Endothelial cell of umbilical vein (primary cell): Measurements from ENCODE around the gene ATAD1. TPM values are rescaled to one million over a fixed set of nuclear protein-coding genes. Genes with fewer than 3 reads are reported as not detected.

ENCODE experiments used
- BruUV-seq: library from RNA; stranded (reverse); fragments of 400-500 nt; replicated peaks from 2 replicates; lab custom pipeline; 2021; lab: Mats Ljungman, UMichigan
- CTCF ChIA-PET: fragments of 300-600, 350-600 bp; sonication (Branson Sonifier 250); formaldehyde crosslinking; loops from one replicate; lab custom pipeline; 2021; ENCODE audit warnings: antibody characterized with exemption, inconsistent platforms; lab: Charles Lee
- POLR2A ChIA-PET: fragments of 300-600, 350-600 bp; sonication (Branson Sonifier 250); formaldehyde crosslinking; loops from one replicate; lab custom pipeline; 2021; ENCODE audit warnings: antibody characterized with exemption, inconsistent platforms; lab: Charles Lee
- DNase-seq: peaks from one replicate; pipeline ENCODE4 v3.0.0-alpha.2; 2011; ENCODE audit warnings: low read depth, low spot score
- FAIRE-seq: peaks from 2 replicates; lab custom pipeline; 2011; peaks lifted over from hg19 to GRCh38; lab: Jason Lieb, UNC
- H2AFZ ChIP-seq: 2 replicates; pipeline ENCODE4 v1.6.0; 2012; ENCODE audit warnings: low read depth, low read length, control low read depth, inconsistent platforms
- H3K27ac ChIP-seq: 2 replicates; pipeline ENCODE4 v1.5.1; 2011; ENCODE audit warnings: low read depth, mild to moderate bottlenecking, control low read depth, low read length, moderate library complexity; ENCODE audit not compliant: insufficient read depth
- H3K27me3 ChIP-seq, 2 experiments: 2 replicates each; pipeline versions ENCODE4 v1.6.0 to v1.6.1; 2011; ENCODE audit warnings: low read length in 2 of 2, mixed read lengths in 1 of 2; ENCODE audit not compliant: control insufficient read depth in 2 of 2, insufficient read depth in 2 of 2
- H3K36me3 ChIP-seq, 2 experiments: 2 replicates in 1 of 2; 3 replicates in 1 of 2; pipeline ENCODE4 v1.5.1; 2011; ENCODE audit warnings: low read length in 2 of 2, mild to moderate bottlenecking in 1 of 2, moderate library complexity in 1 of 2; ENCODE audit not compliant: control insufficient read depth in 2 of 2, insufficient read depth in 2 of 2; ENCODE audit errors: extremely low read depth in 1 of 2
- H3K4me1 ChIP-seq: 3 replicates; pipeline ENCODE4 v1.5.1; 2011; ENCODE audit warnings: mild to moderate bottlenecking, low read length; ENCODE audit not compliant: control insufficient read depth, insufficient read depth; ENCODE audit errors: extremely low read depth
- H3K4me2 ChIP-seq: 2 replicates; pipeline ENCODE4 v1.6.1; 2011; ENCODE audit warnings: low read length, control low read depth, mixed read lengths; ENCODE audit not compliant: insufficient read depth
- H3K4me3 ChIP-seq, 3 experiments: fragments of 200-600 bp in 1 of 3; sonication (generic), shearing (Covaris generic) in 1 of 3; replicated peaks in 1 of 3; 2 replicates each; pipeline ENCODE4 v1.5.1; 2011 to 2016; ENCODE audit warnings: control low read depth in 3 of 3, low read length in 3 of 3, mild to moderate bottlenecking in 2 of 3, inconsistent platforms in 1 of 3, low read depth in 1 of 3, moderate library complexity in 1 of 3; ENCODE audit not compliant: insufficient read depth in 1 of 3
- H3K79me2 ChIP-seq: 2 replicates; pipeline ENCODE4 v1.6.0; 2012; ENCODE audit warnings: low read length, inconsistent platforms; ENCODE audit not compliant: control insufficient read depth, insufficient read depth
- H3K9ac ChIP-seq: replicated peaks from 2 replicates; pipeline ENCODE3; 2011; ENCODE audit warnings: low read length, control low read depth; ENCODE audit not compliant: insufficient read depth; ENCODE audit errors: extremely low read depth
- H3K9me1 ChIP-seq: replicated peaks from 3 replicates; pipeline ENCODE4 v1.6.0; 2011; ENCODE audit warnings: mild to moderate bottlenecking, low read length; ENCODE audit not compliant: control insufficient read depth, insufficient read depth; ENCODE audit errors: extremely low read depth
- H3K9me3 ChIP-seq: replicated peaks from 2 replicates; pipeline ENCODE4 v1.5.1; 2012; ENCODE audit warnings: low read length, inconsistent platforms; ENCODE audit not compliant: control insufficient read depth, insufficient read depth
- H4K20me1 ChIP-seq: replicated peaks from 2 replicates; pipeline ENCODE3; 2011; ENCODE audit warnings: mild to moderate bottlenecking, low read length; ENCODE audit not compliant: control insufficient read depth, insufficient read depth; ENCODE audit errors: extremely low read depth
- EZH2 ChIP-seq: IDR thresholded peaks from 2 replicates; pipeline ENCODE4 v1.6.1; 2012; ENCODE audit warnings: borderline replicate concordance, low read depth, mild to moderate bottlenecking, moderate library complexity, low read length, inconsistent platforms; ENCODE audit not compliant: severe bottlenecking
- FOS ChIP-seq: IDR thresholded peaks from 2 replicates; pipeline ENCODE4 v1.6.1; 2011; ENCODE audit warnings: mild to moderate bottlenecking, low read length, moderate library complexity, borderline replicate concordance; ENCODE audit not compliant: insufficient read depth
- GATA2 ChIP-seq: IDR thresholded peaks from 2 replicates; pipeline ENCODE4 v1.7.0; 2011; ENCODE audit warnings: low read depth, mild to moderate bottlenecking, moderate library complexity, mixed read lengths, low read length; ENCODE audit not compliant: insufficient read length, insufficient read depth
- JUN ChIP-seq: IDR thresholded peaks from 2 replicates; pipeline ENCODE4 v1.6.1; 2011; ENCODE audit warnings: borderline replicate concordance, low read depth; ENCODE audit not compliant: insufficient read length, insufficient read depth
- MYC ChIP-seq: IDR thresholded peaks from one replicate; pipeline ENCODE4 v1.6.1; 2011; ENCODE audit warnings: mild to moderate bottlenecking, low read depth, low read length
- POLR2A ChIP-seq: IDR thresholded peaks from 2 replicates; pipeline ENCODE4 v1.6.1; 2012; ENCODE audit warnings: low read depth, mild to moderate bottlenecking, control low read depth, low read length
- POLR2AphosphoS5 ChIP-seq: IDR thresholded peaks from 2 replicates; pipeline ENCODE4 v1.6.1; 2012; ENCODE audit warnings: low read depth, mild to moderate bottlenecking, control low read depth, low read length, moderate library complexity; ENCODE audit not compliant: insufficient read depth
- dilution Hi-C: fragments of 300-500 bp; cut with MboI; formaldehyde crosslinking; loops from one replicate; pipeline ENCODE4 v1.15.0; 2019; ENCODE audit warnings: low sequenced_read_pairs; ENCODE audit not compliant: extremely low pct_ligation_motif_present
- intact Hi-C: fragments of 100-400 bp; cut with micrococcal nuclease; formaldehyde crosslinking; loops from one replicate; pipeline ENCODE4 v1.10.0; 2022
- polyA plus RNA-seq, 4 experiments: library from polyadenylated mRNA; depleted of rRNA in 3 of 4; stranded (reverse) in 3 of 4; unstranded in 1 of 4; fragments of >200 nt; gene quantifications; 2 replicates each; pipeline versions ENCODE4 v1.2.1 to v1.2.3, GENCODE V29; 2011 to 2012; ENCODE audit warnings: missing spikeins in 1 of 4
- total RNA-seq: library from RNA; stranded (reverse); gene quantifications from 2 replicates; pipeline ENCODE4 v1.2.3, GENCODE V29; 2021
- TF ChIP-seq, protein P1 (sequence below): IDR thresholded peaks from 2 replicates; pipeline ENCODE4 v1.6.1; 2011; ENCODE audit not compliant: insufficient read depth, insufficient read length
- TF ChIP-seq, protein P2 (sequence below), 2 donors: IDR thresholded peaks; 1 replicate in 1 of 2; 2 replicates in 1 of 2; pipeline ENCODE4 v1.5.1; 2011; ENCODE audit warnings: low read length in 2 of 2, mild to moderate bottlenecking in 2 of 2, moderate library complexity in 2 of 2, control low read depth in 1 of 2, inconsistent platforms in 1 of 2, low read depth in 1 of 2; ENCODE audit not compliant: insufficient read depth in 1 of 2; ENCODE audit errors: extremely low read depth in 1 of 2

Gene ATAD1
- total and polyA plus RNA-seq, 2 donors (not counting 3 experiments of a cell fraction or from before 2014, with no cell fraction given) = 5.2 to 25.8 TPM

DNA sequence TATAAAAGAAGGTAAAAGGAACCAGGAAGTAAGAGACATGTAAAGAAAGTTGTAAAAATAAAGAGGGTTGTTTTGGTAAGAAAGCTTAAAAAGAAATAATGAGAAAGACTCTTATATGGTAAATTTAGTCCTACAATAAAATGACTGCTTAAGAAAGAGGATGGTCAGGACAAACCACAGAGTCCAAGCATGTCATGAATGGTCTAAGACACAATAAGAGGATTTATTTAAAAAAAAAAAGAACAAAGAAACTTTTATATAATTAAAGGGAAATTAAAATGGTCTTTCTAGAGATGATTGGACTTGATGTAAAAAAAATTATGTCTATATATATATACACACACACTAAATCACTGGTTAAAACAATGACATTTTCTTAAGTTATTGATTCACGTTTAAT is 18.2 kb downstream of the ATAD1 start:
- H2AFZ ChIP-seq = no peak overlapping the region

More for the DNA sequence above, 18.2 kb downstream of the ATAD1 start:
- FAIRE-seq = no peak
- H3K9me3 ChIP-seq = no peaks in the 10 kb centered on the region
- intact Hi-C loops = no loop called here
- H3K36me3 ChIP-seq = peaks cover 0 to 3% of the 10 kb centered on the region in 2 experiments
- H4K20me1 ChIP-seq = no peaks in the 10 kb centered on the region
- H3K27me3 ChIP-seq = no peaks in the 10 kb centered on the region
- TF ChIP-seq POLR2AphosphoS5 (no peak), EZH2 (no peak), POLR2A (no peak), MYC (no peak), GATA2 (no peak), FOS (no peak), JUN (no peak)
- TF ChIP-seq, protein P1, sequence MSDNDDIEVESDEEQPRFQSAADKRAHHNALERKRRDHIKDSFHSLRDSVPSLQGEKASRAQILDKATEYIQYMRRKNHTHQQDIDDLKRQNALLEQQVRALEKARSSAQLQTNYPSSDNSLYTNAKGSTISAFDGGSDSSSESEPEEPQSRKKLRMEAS = no peak
- TF ChIP-seq, protein P2, sequence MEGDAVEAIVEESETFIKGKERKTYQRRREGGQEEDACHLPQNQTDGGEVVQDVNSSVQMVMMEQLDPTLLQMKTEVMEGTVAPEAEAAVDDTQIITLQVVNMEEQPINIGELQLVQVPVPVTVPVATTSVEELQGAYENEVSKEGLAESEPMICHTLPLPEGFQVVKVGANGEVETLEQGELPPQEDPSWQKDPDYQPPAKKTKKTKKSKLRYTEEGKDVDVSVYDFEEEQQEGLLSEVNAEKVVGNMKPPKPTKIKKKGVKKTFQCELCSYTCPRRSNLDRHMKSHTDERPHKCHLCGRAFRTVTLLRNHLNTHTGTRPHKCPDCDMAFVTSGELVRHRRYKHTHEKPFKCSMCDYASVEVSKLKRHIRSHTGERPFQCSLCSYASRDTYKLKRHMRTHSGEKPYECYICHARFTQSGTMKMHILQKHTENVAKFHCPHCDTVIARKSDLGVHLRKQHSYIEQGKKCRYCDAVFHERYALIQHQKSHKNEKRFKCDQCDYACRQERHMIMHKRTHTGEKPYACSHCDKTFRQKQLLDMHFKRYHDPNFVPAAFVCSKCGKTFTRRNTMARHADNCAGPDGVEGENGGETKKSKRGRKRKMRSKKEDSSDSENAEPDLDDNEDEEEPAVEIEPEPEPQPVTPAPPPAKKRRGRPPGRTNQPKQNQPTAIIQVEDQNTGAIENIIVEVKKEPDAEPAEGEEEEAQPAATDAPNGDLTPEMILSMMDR (IDR thresholded peaks at IDR 0.05; ENCODE audit: extremely low read depth in 1 of 2, insufficient read depth in 1 of 2, low read depth in 1 of 2, low read length in 2 of 2) = no peak
- CTCF ChIA-PET = no interaction called here
- H3K4me1 ChIP-seq = no peaks in the 10 kb centered on the region
- dilution Hi-C loops = no loop called here
- H3K9ac ChIP-seq = no peak overlapping the region
- H3K79me2 ChIP-seq = peaks cover 9% of the 10 kb centered on the region
- no peak overlapping the region for H3K27ac ChIP-seq
- no peaks in the 10 kb centered on the region for H3K9me1 ChIP-seq
- POLR2A ChIA-PET = no interaction called here
- BruUV-seq = no TSS peak
- no peak for DNase-seq
- no peak overlapping the region for H3K4me3 ChIP-seq
- H3K4me2 ChIP-seq = no peak overlapping the region
